ENCODE measurements around the gene TNIP2. TPM values are rescaled to one million over a fixed set of nuclear protein-coding genes. Genes with fewer than 3 reads are reported as not detected.
A peak's percentile ranks its signal among the peaks of the same experiment; 100 is the strongest.
"Not testable (repeated sequence)": the region's sequence is repeated elsewhere in the genome, so short reads cannot be mapped to it uniquely, and the experiment has no call there.

TNIP2 gene
- total RNA-seq, 4 donors from 2014 or later: 21.8 to 36.0 (median 30.8) TPM

- H3K4me1 ChIP-seq: no peaks in the 10 kb centered on the region
- no peak overlapping the region for H3K4me3 ChIP-seq
- H3K36me3 ChIP-seq: peaks cover 37% of the 10 kb centered on the region
- H3K27ac ChIP-seq: no peak overlapping the region
- 77% methylated on average over 3 of the region's 3 CpGs for WGBS
- TF ChIP-seq EP300 (IDR thresholded peaks at IDR 0.05) (no peak), POLR2AphosphoS5 (IDR thresholded peaks at IDR 0.05) (no peak), POLR2A (IDR thresholded peaks at IDR 0.05) (no peak)
- TF ChIP-seq, protein P1, sequence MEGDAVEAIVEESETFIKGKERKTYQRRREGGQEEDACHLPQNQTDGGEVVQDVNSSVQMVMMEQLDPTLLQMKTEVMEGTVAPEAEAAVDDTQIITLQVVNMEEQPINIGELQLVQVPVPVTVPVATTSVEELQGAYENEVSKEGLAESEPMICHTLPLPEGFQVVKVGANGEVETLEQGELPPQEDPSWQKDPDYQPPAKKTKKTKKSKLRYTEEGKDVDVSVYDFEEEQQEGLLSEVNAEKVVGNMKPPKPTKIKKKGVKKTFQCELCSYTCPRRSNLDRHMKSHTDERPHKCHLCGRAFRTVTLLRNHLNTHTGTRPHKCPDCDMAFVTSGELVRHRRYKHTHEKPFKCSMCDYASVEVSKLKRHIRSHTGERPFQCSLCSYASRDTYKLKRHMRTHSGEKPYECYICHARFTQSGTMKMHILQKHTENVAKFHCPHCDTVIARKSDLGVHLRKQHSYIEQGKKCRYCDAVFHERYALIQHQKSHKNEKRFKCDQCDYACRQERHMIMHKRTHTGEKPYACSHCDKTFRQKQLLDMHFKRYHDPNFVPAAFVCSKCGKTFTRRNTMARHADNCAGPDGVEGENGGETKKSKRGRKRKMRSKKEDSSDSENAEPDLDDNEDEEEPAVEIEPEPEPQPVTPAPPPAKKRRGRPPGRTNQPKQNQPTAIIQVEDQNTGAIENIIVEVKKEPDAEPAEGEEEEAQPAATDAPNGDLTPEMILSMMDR (IDR thresholded peaks at IDR 0.05): no peak
- no peak for DNase-seq (ENCODE audit: low spot score in 2 of 2)
- no peaks in the 10 kb centered on the region for H3K27me3 ChIP-seq
- H3K9me3 ChIP-seq: no peaks in the 10 kb centered on the region
Measured at GRCh38 chr4:2728221-2728620, 27.9 kb downstream of the TNIP2 start.

GRCh38 chr4:2726881-2727280 is 29.3 kb downstream of the TNIP2 start:
- not testable (repeated sequence) for H3K27ac ChIP-seq; H3K27me3 ChIP-seq; DNase-seq (ENCODE audit: low spot score in 2 of 2); H3K9me3 ChIP-seq; H3K4me3 ChIP-seq; H3K4me1 ChIP-seq
- H3K36me3 ChIP-seq: peaks cover 27% of the 10 kb centered on the region
- 92% methylated on average over 17 of the region's 17 CpGs for WGBS

DNA sequence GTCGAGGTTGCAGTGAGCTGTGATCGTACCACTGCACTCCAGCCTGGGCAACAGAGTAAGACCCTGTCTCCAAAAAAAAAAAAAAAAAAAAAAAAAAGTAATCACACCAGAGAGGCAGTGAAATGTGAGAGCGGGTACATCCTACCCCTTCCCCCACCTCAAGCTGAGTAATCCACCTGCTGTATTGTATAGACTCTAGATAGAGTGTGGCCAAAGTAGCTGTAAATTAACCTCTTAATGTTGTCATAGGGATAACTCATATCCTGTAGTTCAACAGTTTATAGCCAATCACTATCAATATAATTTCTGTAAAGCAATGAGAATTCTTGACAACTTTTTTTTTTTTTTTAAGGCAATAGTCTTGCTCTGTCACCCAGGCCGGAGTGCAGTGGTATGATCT is 30.8 kb downstream of the TNIP2 start:
- peak in 1 of 2 donors; percentile 14 for DNase-seq (ENCODE audit: low spot score in 2 of 2)
- no peaks in the 10 kb centered on the region for H3K9me3 ChIP-seq
- no peaks in the 10 kb centered on the region for H3K4me1 ChIP-seq
- peaks cover 31% of the 10 kb centered on the region for H3K36me3 ChIP-seq
- H3K4me3 ChIP-seq: no peak overlapping the region
- TF ChIP-seq, protein P1 (IDR thresholded peaks at IDR 0.05): no peak
- TF ChIP-seq POLR2A (IDR thresholded peaks at IDR 0.05): no peak
- TF ChIP-seq POLR2AphosphoS5 (IDR thresholded peaks at IDR 0.05): no peak
- no peak for TF ChIP-seq EP300 (IDR thresholded peaks at IDR 0.05)
- no peak overlapping the region for H3K27ac ChIP-seq
- 88% methylated on average over 4 of the region's 4 CpGs for WGBS
- H3K27me3 ChIP-seq: no peaks in the 10 kb centered on the region

DNA sequence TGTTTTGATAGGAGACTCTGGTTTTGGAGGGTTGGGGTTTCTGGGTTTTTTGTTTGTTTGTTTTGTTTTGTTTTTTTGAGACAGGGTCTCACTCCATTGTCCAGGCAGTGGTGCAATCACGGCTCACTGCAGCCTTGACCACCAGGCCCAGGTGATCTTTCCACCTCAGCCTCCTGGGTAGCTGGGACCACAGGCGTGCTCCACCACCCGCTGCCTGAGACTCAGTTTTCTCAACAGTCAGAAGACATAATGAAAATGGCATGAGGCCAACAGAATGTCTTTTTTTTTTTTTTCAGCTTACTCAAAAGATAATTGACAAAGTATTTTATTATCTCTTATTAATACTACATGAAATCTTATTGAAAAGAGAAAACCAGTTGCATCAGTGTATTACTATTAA is 32.4 kb downstream of the TNIP2 start:
- TF ChIP-seq EP300 (IDR thresholded peaks at IDR 0.05): no peak
- TF ChIP-seq, protein P1 (IDR thresholded peaks at IDR 0.05): no peak
- no peak for TF ChIP-seq POLR2A (IDR thresholded peaks at IDR 0.05)
- no peak for TF ChIP-seq POLR2AphosphoS5 (IDR thresholded peaks at IDR 0.05)
- WGBS: 93% methylated on average over 3 of the region's 3 CpGs
- H3K9me3 ChIP-seq: no peaks in the 10 kb centered on the region
- no peak overlapping the region for H3K27ac ChIP-seq
- peaks cover 32% of the 10 kb centered on the region for H3K36me3 ChIP-seq
- no peak overlapping the region for H3K4me3 ChIP-seq
- H3K27me3 ChIP-seq: no peaks in the 10 kb centered on the region
- peak in 1 of 2 donors; percentile 31 for DNase-seq (ENCODE audit: low spot score in 2 of 2)
- no peaks in the 10 kb centered on the region for H3K4me1 ChIP-seq

GRCh38 chr4:2722033-2722432 is 34.1 kb downstream of the TNIP2 start:
- 82% methylated on average over 9 of the region's 9 CpGs for WGBS
- TF ChIP-seq, protein P1 (IDR thresholded peaks at IDR 0.05): no peak
- no peak for TF ChIP-seq POLR2AphosphoS5 (IDR thresholded peaks at IDR 0.05)
- TF ChIP-seq EP300 (IDR thresholded peaks at IDR 0.05): no peak
- TF ChIP-seq POLR2A (IDR thresholded peaks at IDR 0.05): no peak
- DNase-seq (ENCODE audit: low spot score in 2 of 2): peak in 1 of 2 donors; percentile 22
- Histone ChIP-seq H3K27ac (no peak overlapping the region), H3K4me1 (no peaks in the 10 kb centered on the region), H3K36me3 (peaks cover 35% of the 10 kb centered on the region), H3K27me3 (no peaks in the 10 kb centered on the region), H3K9me3 (no peaks in the 10 kb centered on the region), H3K4me3 (no peak overlapping the region)

DNA sequence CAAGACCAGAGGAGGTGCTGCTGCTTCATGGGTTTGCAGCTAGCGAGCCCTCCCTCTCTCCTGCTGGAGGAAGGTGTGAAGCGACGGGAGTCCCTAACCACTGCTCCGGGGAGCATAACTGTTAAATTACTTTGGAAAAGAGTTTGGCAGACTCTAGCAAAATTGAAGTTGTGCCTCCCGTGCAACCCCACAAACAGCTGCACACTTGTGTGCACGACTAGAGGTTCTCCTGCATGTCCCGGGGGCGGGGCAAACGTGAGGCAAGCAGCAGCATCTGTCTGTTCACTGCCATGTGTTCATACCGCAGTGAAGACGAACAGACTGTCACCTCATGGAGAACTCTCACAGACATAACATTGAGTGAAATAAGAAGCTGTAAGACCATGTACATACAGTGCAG is 34.5 kb downstream of the TNIP2 start:
- H3K4me3 ChIP-seq: no peak overlapping the region
- no peak overlapping the region for H3K27ac ChIP-seq
- no peaks in the 10 kb centered on the region for H3K9me3 ChIP-seq
- peak in 1 of 2 donors; percentile 27 for DNase-seq (ENCODE audit: low spot score in 2 of 2)
- H3K4me1 ChIP-seq: no peaks in the 10 kb centered on the region
- H3K27me3 ChIP-seq: no peaks in the 10 kb centered on the region
- 88% methylated on average over 11 of the region's 11 CpGs for WGBS
- TF ChIP-seq POLR2AphosphoS5 (IDR thresholded peaks at IDR 0.05) (no peak), POLR2A (IDR thresholded peaks at IDR 0.05) (no peak), EP300 (IDR thresholded peaks at IDR 0.05) (no peak)
- TF ChIP-seq, protein P1 (IDR thresholded peaks at IDR 0.05): no peak
- peaks cover 40% of the 10 kb centered on the region for H3K36me3 ChIP-seq

All from suprapubic skin (tissue), 4 donors.